ENCODE results near the gene OR51E1. TPM values are rescaled to one million over a fixed set of nuclear protein-coding genes. Genes with fewer than 3 reads are reported as not detected.

OR51E1 gene
- total and polyA plus RNA-seq, 9 of the 15 experiments (the other 6 are each of a cell fraction or from before 2014, with no cell fraction given): 0.03 to 0.04 TPM; not detected in 7

GRCh38 chr11:4704790-4705334, 61.1 kb downstream of the OR51E1 start:
- Histone ChIP-seq H3K4me3 (no peak overlapping the region), H4K20me1 (replicated peaks; ENCODE audit: control insufficient read depth, insufficient read depth, low read length) (no peaks in the 10 kb centered on the region), H3K9ac (ENCODE audit: insufficient read depth in 1 of 2, low read depth in 2 of 2, low read length in 2 of 2) (no peak overlapping the region), H3K27me3 (ENCODE audit: control insufficient read depth in 2 of 2, insufficient read depth in 2 of 2, low read length in 2 of 2) (peaks cover 2 to 4% of the 10 kb centered on the region in 2 experiments; a peak in 3 of 5 replicates), H3K4me1 (replicated peaks in 1 of 2; ENCODE audit: control insufficient read depth in 2 of 2, insufficient read depth in 2 of 2, low read length in 2 of 2) (no peaks in the 10 kb centered on the region), H3K36me3 (ENCODE audit: control insufficient read depth, insufficient read depth, low read length) (no peaks in the 10 kb centered on the region), H2AFZ (ENCODE audit: low read depth, low read length) (peak overlapping the region; percentile 50), H3K9me1 (ENCODE audit: control insufficient read depth, insufficient read depth, low read length) (no peaks in the 10 kb centered on the region), H3K4me2 (ENCODE audit: insufficient read depth, low read length) (no peak overlapping the region), H3K27ac (ENCODE audit: extremely low read depth, low read depth, low read length) (no peak overlapping the region), H3K9me3 (replicated peaks; ENCODE audit: control insufficient read depth, insufficient read depth, low read depth, low read length) (no peaks in the 10 kb centered on the region), H3K79me2 (ENCODE audit: control insufficient read depth, insufficient read depth, low read length) (no peaks in the 10 kb centered on the region)
- FAIRE-seq: no peak
- intact Hi-C loops (cut with micrococcal nuclease): no loop called here
- CTCF ChIA-PET (ENCODE audit: low intra/inter-chr PET ratio): no interaction called here
- in situ Hi-C loops (cut with MboI): no loop called here
- no peak for ATAC-seq
- no TSS peak for BruUV-seq (replicated peaks)
- WGBS (ENCODE audit: insufficient coverage, low coverage, missing lambda C conversion rate): 3% methylated on average over 8 of the region's 8 CpGs
- POLR2A ChIA-PET: interaction anchor here (0.9 to 1.2 kb wide), 3 partner anchors 9 to 13 kb away, joined by 3 to 4 read pairs (median 3); no protein-coding TSS in a partner anchor
- no peak for DNase-seq (ENCODE audit: extremely low read depth in 1 of 4, low spot score in 3 of 4)
- TF ChIP-seq ATF7 (IDR thresholded peaks at IDR 0.05) (no peak), ZNF79 (CRISPR knock-in tag; IDR thresholded peaks at IDR 0.05; ENCODE audit: low read depth) (no peak), MLX (CRISPR knock-in tag; conservative IDR thresholded peaks at IDR 0.05) (no peak), ZSCAN32 (CRISPR knock-in tag; IDR thresholded peaks at IDR 0.05) (no peak), RHOXF2B (CRISPR knock-in tag; conservative IDR thresholded peaks at IDR 0.05) (no peak), FOXJ2 (tag; IDR thresholded peaks at IDR 0.05) (no peak), ZSCAN29 (IDR thresholded peaks at IDR 0.05) (no peak), JUND (IDR thresholded peaks at IDR 0.05; ENCODE audit: borderline replicate concordance, low read depth, low read length) (no peak), JUND (tag; IDR thresholded peaks at IDR 0.05; ENCODE audit: borderline replicate concordance, low read depth, low read length) (no peak), ETV5 (CRISPR knock-in tag; IDR thresholded peaks at IDR 0.05; ENCODE audit: low read depth) (no peak), SMAD2 (IDR thresholded peaks at IDR 0.05; ENCODE audit: low read depth, low read length) (no peak), DACH1 (IDR thresholded peaks at IDR 0.05; ENCODE audit: partially characterized antibody) (no peak), HEY1 (CRISPR knock-in tag; IDR thresholded peaks at IDR 0.05; ENCODE audit: borderline replicate concordance) (no peak), POLR2AphosphoS2 (IDR thresholded peaks at IDR 0.05; ENCODE audit: low read length) (no peak), GATAD2B (IDR thresholded peaks at IDR 0.05; ENCODE audit: borderline replicate concordance) (no peak), PHB (CRISPR knock-in tag; IDR thresholded peaks at IDR 0.05) (no peak)

Other genes starting within 250 kb of the OR51E1 start
Only the 7 nearest of the 14 such genes appear.
- not detected in 2 replicates for gene OR52M1, start 98.8 kb upstream of the OR51E1 start, total RNA-seq (2014; rRNA removed)
- gene OR52M1, start 98.8 kb upstream of the OR51E1 start, total RNA-seq (2014; rRNA removed; fragmentation: Illumina TruSeq; extraction: Trizol): not detected in 2 replicates
- not detected in 2 replicates for gene OR52M1, start 98.8 kb upstream of the OR51E1 start, total RNA-seq (2015; rRNA removed; fragmentation: Illumina TruSeq; extraction: Trizol)
- not detected in 2 replicates for gene OR52M1, start 98.8 kb upstream of the OR51E1 start, total RNA-seq (2021)
- not detected in 2 replicates for gene OR52M1, start 98.8 kb upstream of the OR51E1 start, polyA plus RNA-seq (2011; rRNA removed)
- gene OR52M1, start 98.8 kb upstream of the OR51E1 start, polyA plus RNA-seq (2014; fragmentation: Illumina TruSeq; extraction: Trizol): not detected in 2 replicates
- gene OR52M1, start 98.8 kb upstream of the OR51E1 start, polyA plus RNA-seq (2014; fragmentation: Nextera tagmentation; extraction: Ambion mirVana): not detected
- not detected in 2 replicates for gene OR52M1, start 98.8 kb upstream of the OR51E1 start, polyA plus RNA-seq (2014; rRNA removed)
- gene OR52I2, start 62.2 kb upstream of the OR51E1 start, total RNA-seq (2014; rRNA removed): not detected in 2 replicates
- gene OR52I2, start 62.2 kb upstream of the OR51E1 start, total RNA-seq (2014; rRNA removed; fragmentation: Illumina TruSeq; extraction: Trizol): not detected in 2 replicates
- not detected in 2 replicates for gene OR52I2, start 62.2 kb upstream of the OR51E1 start, total RNA-seq (2015; rRNA removed; fragmentation: Illumina TruSeq; extraction: Trizol)
- gene OR52I2, start 62.2 kb upstream of the OR51E1 start, total RNA-seq (2021): not detected in 2 replicates
- gene OR52I2, start 62.2 kb upstream of the OR51E1 start, polyA plus RNA-seq (2011; rRNA removed): not detected in 2 replicates
- gene OR52I2, start 62.2 kb upstream of the OR51E1 start, polyA plus RNA-seq (2014; fragmentation: Illumina TruSeq; extraction: Trizol): not detected in 2 replicates
- gene OR52I2, start 62.2 kb upstream of the OR51E1 start, polyA plus RNA-seq (2014; fragmentation: Nextera tagmentation; extraction: Ambion mirVana): not detected
- not detected in 2 replicates for gene OR52I2, start 62.2 kb upstream of the OR51E1 start, polyA plus RNA-seq (2014; rRNA removed)
- gene OR52I1, start 49.9 kb upstream of the OR51E1 start, total RNA-seq (2014; rRNA removed): not detected in 2 replicates
- not detected in 2 replicates for gene OR52I1, start 49.9 kb upstream of the OR51E1 start, total RNA-seq (2014; rRNA removed; fragmentation: Illumina TruSeq; extraction: Trizol)
- gene OR52I1, start 49.9 kb upstream of the OR51E1 start, total RNA-seq (2015; rRNA removed; fragmentation: Illumina TruSeq; extraction: Trizol): not detected in 2 replicates
- gene OR52I1, start 49.9 kb upstream of the OR51E1 start, total RNA-seq (2021): not detected in 2 replicates
- not detected in 2 replicates for gene OR52I1, start 49.9 kb upstream of the OR51E1 start, polyA plus RNA-seq (2011; rRNA removed)
- gene OR52I1, start 49.9 kb upstream of the OR51E1 start, polyA plus RNA-seq (2014; fragmentation: Illumina TruSeq; extraction: Trizol): not detected in 2 replicates
- gene OR52I1, start 49.9 kb upstream of the OR51E1 start, polyA plus RNA-seq (2014; fragmentation: Nextera tagmentation; extraction: Ambion mirVana): not detected
- gene OR52I1, start 49.9 kb upstream of the OR51E1 start, polyA plus RNA-seq (2014; rRNA removed): not detected in 2 replicates
- gene TRIM68, start 35.8 kb upstream of the OR51E1 start, total RNA-seq (2014; rRNA removed): 8.8 and 10.2 TPM in 2 replicates
- gene TRIM68, start 35.8 kb upstream of the OR51E1 start, total RNA-seq (2014; rRNA removed; fragmentation: Illumina TruSeq; extraction: Trizol): 6.1 and 6.7 TPM in 2 replicates
- gene TRIM68, start 35.8 kb upstream of the OR51E1 start, total RNA-seq (2015; rRNA removed; fragmentation: Illumina TruSeq; extraction: Trizol): 9.2 TPM in 2 replicates
- 8.6 and 9.2 TPM in 2 replicates for gene TRIM68, start 35.8 kb upstream of the OR51E1 start, total RNA-seq (2021)
- 6.4 and 6.5 TPM in 2 replicates for gene TRIM68, start 35.8 kb upstream of the OR51E1 start, polyA plus RNA-seq (2011; rRNA removed)
- 9.8 and 10.9 TPM in 2 replicates for gene TRIM68, start 35.8 kb upstream of the OR51E1 start, polyA plus RNA-seq (2014; fragmentation: Illumina TruSeq; extraction: Trizol)
- 1 to 10 TPM; 5.2 to 7.7 TPM for gene TRIM68, start 35.8 kb upstream of the OR51E1 start, polyA plus RNA-seq (2014; fragmentation: Nextera tagmentation; extraction: Ambion mirVana)
- gene TRIM68, start 35.8 kb upstream of the OR51E1 start, polyA plus RNA-seq (2014; rRNA removed): 7.9 and 9.3 TPM in 2 replicates
- not detected in 2 replicates for gene OR51D1, start 6.5 kb upstream of the OR51E1 start, total RNA-seq (2014; rRNA removed)
- not detected in 2 replicates for gene OR51D1, start 6.5 kb upstream of the OR51E1 start, total RNA-seq (2014; rRNA removed; fragmentation: Illumina TruSeq; extraction: Trizol)
- gene OR51D1, start 6.5 kb upstream of the OR51E1 start, total RNA-seq (2015; rRNA removed; fragmentation: Illumina TruSeq; extraction: Trizol): not detected in 2 replicates
- not detected in 2 replicates for gene OR51D1, start 6.5 kb upstream of the OR51E1 start, total RNA-seq (2021)
- not detected in 2 replicates for gene OR51D1, start 6.5 kb upstream of the OR51E1 start, polyA plus RNA-seq (2011; rRNA removed)
- gene OR51D1, start 6.5 kb upstream of the OR51E1 start, polyA plus RNA-seq (2014; fragmentation: Illumina TruSeq; extraction: Trizol): not detected in 2 replicates
- not detected for gene OR51D1, start 6.5 kb upstream of the OR51E1 start, polyA plus RNA-seq (2014; fragmentation: Nextera tagmentation; extraction: Ambion mirVana)
- gene OR51D1, start 6.5 kb upstream of the OR51E1 start, polyA plus RNA-seq (2014; rRNA removed): not detected in 2 replicates
- not detected in 2 replicates for gene OR51E2, start 53.9 kb downstream of the OR51E1 start, total RNA-seq (2014; rRNA removed)
- gene OR51E2, start 53.9 kb downstream of the OR51E1 start, total RNA-seq (2014; rRNA removed; fragmentation: Illumina TruSeq; extraction: Trizol): not detected in 2 replicates
- gene OR51E2, start 53.9 kb downstream of the OR51E1 start, total RNA-seq (2015; rRNA removed; fragmentation: Illumina TruSeq; extraction: Trizol): not detected in 2 replicates
- not detected in 2 replicates for gene OR51E2, start 53.9 kb downstream of the OR51E1 start, total RNA-seq (2021)
- 0.07 TPM in 1 of 2 replicates, not detected in the other for gene OR51E2, start 53.9 kb downstream of the OR51E1 start, polyA plus RNA-seq (2011; rRNA removed)
- not detected in 2 replicates for gene OR51E2, start 53.9 kb downstream of the OR51E1 start, polyA plus RNA-seq (2014; fragmentation: Illumina TruSeq; extraction: Trizol)
- gene OR51E2, start 53.9 kb downstream of the OR51E1 start, polyA plus RNA-seq (2014; fragmentation: Nextera tagmentation; extraction: Ambion mirVana): not detected
- gene OR51E2, start 53.9 kb downstream of the OR51E1 start, polyA plus RNA-seq (2014; rRNA removed): not detected in 2 replicates
- gene MMP26, start 60.8 kb downstream of the OR51E1 start, total RNA-seq (2014; rRNA removed): not detected in 2 replicates
- gene MMP26, start 60.8 kb downstream of the OR51E1 start, total RNA-seq (2014; rRNA removed; fragmentation: Illumina TruSeq; extraction: Trizol): not detected in 2 replicates
- not detected in 2 replicates for gene MMP26, start 60.8 kb downstream of the OR51E1 start, total RNA-seq (2015; rRNA removed; fragmentation: Illumina TruSeq; extraction: Trizol)
- not detected in 2 replicates for gene MMP26, start 60.8 kb downstream of the OR51E1 start, total RNA-seq (2021)
- not detected in 2 replicates for gene MMP26, start 60.8 kb downstream of the OR51E1 start, polyA plus RNA-seq (2011; rRNA removed)
- gene MMP26, start 60.8 kb downstream of the OR51E1 start, polyA plus RNA-seq (2014; fragmentation: Illumina TruSeq; extraction: Trizol): not detected in 2 replicates
- not detected for gene MMP26, start 60.8 kb downstream of the OR51E1 start, polyA plus RNA-seq (2014; fragmentation: Nextera tagmentation; extraction: Ambion mirVana)
- not detected in 2 replicates for gene MMP26, start 60.8 kb downstream of the OR51E1 start, polyA plus RNA-seq (2014; rRNA removed)

Measured in K562 (cell line).